ENCODE measurements around the gene ZNF280B.

GRCh38 chr22:22479999-22480532 is 28.5 kb downstream of the ZNF280B start:
- TF ChIP-seq CTCF (IDR thresholded peaks at IDR 0.05 in 8 of 11, conservative IDR thresholded peaks at IDR 0.05 in 3 of 11) = no peak
- TF ChIP-seq POLR2A (IDR thresholded peaks at IDR 0.05) = no peak

Data from spleen (tissue), 7 donors.